Measurements from ENCODE around the gene VWA3B.

The VWA3B gene

DNA sequence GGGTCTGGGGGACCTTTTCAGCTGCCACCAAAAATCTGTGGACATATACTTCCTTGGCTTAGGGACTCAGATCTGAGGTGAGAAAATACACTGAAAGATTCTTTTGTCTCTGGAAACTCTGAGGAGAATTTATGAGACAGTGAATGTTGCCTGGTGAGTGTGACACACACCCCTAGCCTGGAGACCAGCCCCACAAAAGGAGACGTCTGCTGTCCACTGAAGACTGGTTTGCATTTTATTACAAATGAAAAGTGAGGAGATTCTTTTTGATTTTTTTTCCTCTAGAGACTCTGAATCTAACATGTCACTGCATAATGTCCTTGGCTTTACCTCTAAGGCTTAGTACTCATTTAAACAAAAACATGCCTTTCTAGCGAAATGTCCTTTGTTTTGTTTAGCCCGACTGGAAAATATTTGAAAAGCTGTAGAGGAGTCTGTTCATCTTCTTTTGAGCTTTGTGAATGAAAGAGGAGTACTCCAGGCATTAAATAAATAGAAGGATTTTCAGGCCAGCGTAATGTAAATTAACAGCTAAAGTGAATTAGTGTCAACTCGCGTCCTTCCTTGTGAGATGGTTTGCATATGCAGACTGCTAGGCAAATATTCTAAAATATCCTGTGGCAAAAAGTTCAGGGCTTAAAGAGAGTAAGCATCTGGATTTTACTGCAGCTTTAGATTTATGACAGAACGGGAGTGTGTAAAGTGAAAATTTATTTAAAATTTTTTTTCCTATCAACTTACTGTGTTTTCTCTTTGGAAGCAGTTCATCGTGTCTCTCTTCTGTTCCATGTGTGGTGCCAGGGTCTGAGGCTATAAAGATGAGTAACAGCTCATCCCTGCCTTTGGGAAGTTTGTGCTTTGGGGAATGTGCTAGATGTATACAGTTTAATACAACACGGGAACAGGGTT, 125.4 kb downstream of the VWA3B start:
- Histone ChIP-seq H3K4me1 (ENCODE audit: control insufficient read depth, low read depth, low read length) (no peaks in the 10 kb centered on the region), H3K4me3 (ENCODE audit: low read length) (no peak overlapping the region), H3K18ac (ENCODE audit: low read length) (no peak overlapping the region), H2BK15ac (replicated peaks; ENCODE audit: low read depth) (no peak overlapping the region), H3K9ac (ENCODE audit: low read length) (no peak overlapping the region), H3K27me3 (ENCODE audit: insufficient read depth, low read length, poor library complexity) (no peaks in the 10 kb centered on the region), H3K56ac (ENCODE audit: low read length) (no peak overlapping the region), H4K8ac (ENCODE audit: low read depth, low read length) (no peak overlapping the region), H3K4me2 (ENCODE audit: low read length) (no peak overlapping the region), H4K5ac (ENCODE audit: low read length) (no peak overlapping the region), H3K23ac (ENCODE audit: low read length) (no peak overlapping the region), H2BK5ac (ENCODE audit: low read length) (no peak overlapping the region), H2BK120ac (ENCODE audit: low read depth, low read length) (no peak overlapping the region), H2AK5ac (ENCODE audit: low read length) (no peak overlapping the region), H3K79me2 (ENCODE audit: control insufficient read depth, insufficient read depth, low read length) (no peaks in the 10 kb centered on the region), H3K79me1 (ENCODE audit: low read length) (no peaks in the 10 kb centered on the region), H3K36me3 (ENCODE audit: control insufficient read depth, insufficient read depth, low read length) (no peaks in the 10 kb centered on the region), H3K4ac (ENCODE audit: low read depth, low read length) (no peak overlapping the region), H3K27ac (ENCODE audit: low read depth, low read length) (no peak overlapping the region)
- no peak for DNase-seq
- no CpG with 5 or more reads among the region's 9 CpGs for WGBS (ENCODE audit: extremely low coverage, insufficient coverage, low lambda C conversion rate)

DNA sequence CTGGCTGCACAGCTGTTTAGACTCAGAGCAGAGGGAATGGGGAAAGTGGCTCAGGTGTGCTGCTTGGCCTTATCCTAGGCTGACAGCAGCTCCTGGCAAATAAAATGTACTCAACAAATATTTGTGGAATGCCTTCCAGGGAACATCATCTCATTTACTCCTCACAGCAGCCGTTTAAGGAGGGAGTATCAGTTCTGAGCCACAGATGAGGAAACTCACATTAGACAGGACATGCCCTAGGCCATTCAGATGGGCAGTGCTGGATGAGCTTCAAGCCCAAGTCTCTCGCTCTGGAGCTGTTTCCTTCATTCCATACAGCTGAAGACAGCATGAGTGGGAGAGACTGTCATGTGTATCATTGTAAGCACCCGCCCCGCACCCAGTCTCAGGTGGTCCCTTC, 129.6 kb downstream of the VWA3B start:
- Histone ChIP-seq H2BK5ac (ENCODE audit: low read length) (no peak overlapping the region), H3K56ac (ENCODE audit: low read length) (no peak overlapping the region), H3K4ac (ENCODE audit: low read depth, low read length) (no peak overlapping the region), H3K18ac (ENCODE audit: low read length) (no peak overlapping the region), H2BK15ac (replicated peaks; ENCODE audit: low read depth) (no peak overlapping the region), H3K36me3 (ENCODE audit: control insufficient read depth, insufficient read depth, low read length) (no peaks in the 10 kb centered on the region), H3K27me3 (ENCODE audit: insufficient read depth, low read length, poor library complexity) (no peaks in the 10 kb centered on the region), H3K4me2 (ENCODE audit: low read length) (no peak overlapping the region), H4K5ac (ENCODE audit: low read length) (no peak overlapping the region), H3K4me3 (ENCODE audit: low read length) (no peak overlapping the region), H3K79me2 (ENCODE audit: control insufficient read depth, insufficient read depth, low read length) (no peaks in the 10 kb centered on the region), H2BK120ac (ENCODE audit: low read depth, low read length) (no peak overlapping the region), H3K4me1 (ENCODE audit: control insufficient read depth, low read depth, low read length) (no peaks in the 10 kb centered on the region), H2AK5ac (ENCODE audit: low read length) (no peak overlapping the region), H3K27ac (ENCODE audit: low read depth, low read length) (no peak overlapping the region), H3K79me1 (ENCODE audit: low read length) (no peaks in the 10 kb centered on the region), H4K8ac (ENCODE audit: low read depth, low read length) (no peak overlapping the region), H3K23ac (ENCODE audit: low read length) (no peak overlapping the region), H3K9ac (ENCODE audit: low read length) (no peak overlapping the region)
- WGBS (ENCODE audit: extremely low coverage, insufficient coverage, low lambda C conversion rate), result no CpG with 5 or more reads among the region's 4 CpGs
- DNase-seq, result no peak

DNA sequence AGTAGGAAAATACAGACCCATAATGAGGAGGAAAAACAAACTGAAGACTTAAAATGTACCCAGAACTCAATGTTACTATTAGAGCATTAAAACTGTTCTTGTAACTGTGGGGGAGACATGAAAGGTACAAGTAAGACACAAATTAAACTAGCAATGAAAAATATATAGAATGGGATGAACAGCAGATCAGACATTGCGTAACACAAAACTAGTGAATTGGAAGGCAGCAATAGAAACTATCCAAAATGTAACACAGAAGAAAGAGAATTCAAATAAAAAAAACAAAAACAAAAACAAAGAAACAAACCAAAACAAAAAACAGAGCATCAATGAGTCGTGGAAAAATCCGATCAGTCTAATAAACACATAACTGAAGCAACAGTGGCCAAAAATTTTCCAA, 132.2 kb downstream of the VWA3B start:
- Histone ChIP-seq H3K79me2 (ENCODE audit: control insufficient read depth, insufficient read depth, low read length) (no peaks in the 10 kb centered on the region), H4K5ac (ENCODE audit: low read length) (no peak overlapping the region), H2BK120ac (ENCODE audit: low read depth, low read length) (no peak overlapping the region), H3K4me2 (ENCODE audit: low read length) (no peak overlapping the region), H3K36me3 (ENCODE audit: control insufficient read depth, insufficient read depth, low read length) (no peaks in the 10 kb centered on the region), H3K4me1 (ENCODE audit: control insufficient read depth, low read depth, low read length) (no peaks in the 10 kb centered on the region), H3K27me3 (ENCODE audit: insufficient read depth, low read length, poor library complexity) (no peaks in the 10 kb centered on the region), H3K79me1 (ENCODE audit: low read length) (no peaks in the 10 kb centered on the region), H4K8ac (ENCODE audit: low read depth, low read length) (no peak overlapping the region), H3K56ac (ENCODE audit: low read length) (no peak overlapping the region), H2AK5ac (ENCODE audit: low read length) (no peak overlapping the region), H3K9ac (ENCODE audit: low read length) (no peak overlapping the region), H2BK15ac (replicated peaks; ENCODE audit: low read depth) (no peak overlapping the region), H3K4me3 (ENCODE audit: low read length) (no peak overlapping the region), H2BK5ac (ENCODE audit: low read length) (no peak overlapping the region), H3K18ac (ENCODE audit: low read length) (no peak overlapping the region), H3K27ac (ENCODE audit: low read depth, low read length) (no peak overlapping the region), H3K23ac (ENCODE audit: low read length) (no peak overlapping the region), H3K4ac (ENCODE audit: low read depth, low read length) (no peak overlapping the region)
- WGBS (ENCODE audit: extremely low coverage, insufficient coverage, low lambda C conversion rate), result no CpG with 5 or more reads among the region's 3 CpGs
- DNase-seq, result no peak

DNA sequence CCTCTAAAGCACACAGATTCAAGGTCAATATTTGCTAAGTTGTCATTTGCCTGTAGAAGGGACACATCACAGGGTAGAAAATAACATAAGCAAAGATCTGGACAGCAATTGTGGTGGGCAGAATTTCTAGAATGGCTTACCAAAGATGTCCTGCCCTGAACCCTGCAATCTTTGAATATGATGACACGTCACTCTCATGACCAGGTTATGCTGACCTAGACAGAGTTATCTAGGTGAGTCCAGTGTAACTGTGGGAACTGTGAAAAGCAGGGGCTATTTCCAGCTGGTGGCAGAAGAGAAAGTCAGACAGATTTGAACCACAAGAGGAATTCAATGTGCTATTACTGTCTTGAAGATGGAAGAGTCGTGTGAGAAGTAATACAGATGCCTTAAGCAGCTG, 147.0 kb downstream of the VWA3B start:
- no peak overlapping the region for H3K9ac ChIP-seq (ENCODE audit: low read length)
- H2BK5ac ChIP-seq (ENCODE audit: low read length), result no peak overlapping the region
- no peak overlapping the region for H3K56ac ChIP-seq (ENCODE audit: low read length)
- H4K8ac ChIP-seq (ENCODE audit: low read depth, low read length), result no peak overlapping the region
- H2AK5ac ChIP-seq (ENCODE audit: low read length), result no peak overlapping the region
- no peak overlapping the region for H4K5ac ChIP-seq (ENCODE audit: low read length)
- peak overlapping the region; percentile 18 for H3K4ac ChIP-seq (ENCODE audit: low read depth, low read length)
- H3K23ac ChIP-seq (ENCODE audit: low read length), result no peak overlapping the region
- no CpG with 5 or more reads among the region's 2 CpGs for WGBS (ENCODE audit: extremely low coverage, insufficient coverage, low lambda C conversion rate)
- H2BK15ac ChIP-seq (replicated peaks; ENCODE audit: low read depth), result no peak overlapping the region
- H3K79me2 ChIP-seq (ENCODE audit: control insufficient read depth, insufficient read depth, low read length), result no peaks in the 10 kb centered on the region
- no peaks in the 10 kb centered on the region for H3K36me3 ChIP-seq (ENCODE audit: control insufficient read depth, insufficient read depth, low read length)
- H3K79me1 ChIP-seq (ENCODE audit: low read length), result no peaks in the 10 kb centered on the region
- H2BK120ac ChIP-seq (ENCODE audit: low read depth, low read length), result no peak overlapping the region
- no peak overlapping the region for H3K18ac ChIP-seq (ENCODE audit: low read length)
- H3K27me3 ChIP-seq (ENCODE audit: insufficient read depth, low read length, poor library complexity), result no peaks in the 10 kb centered on the region
- no peak overlapping the region for H3K27ac ChIP-seq (ENCODE audit: low read depth, low read length)
- H3K4me1 ChIP-seq (ENCODE audit: control insufficient read depth, low read depth, low read length), result no peaks in the 10 kb centered on the region
- no peak overlapping the region for H3K4me3 ChIP-seq (ENCODE audit: low read length)
- DNase-seq, result no peak
- H3K4me2 ChIP-seq (ENCODE audit: low read length), result no peak overlapping the region

DNA sequence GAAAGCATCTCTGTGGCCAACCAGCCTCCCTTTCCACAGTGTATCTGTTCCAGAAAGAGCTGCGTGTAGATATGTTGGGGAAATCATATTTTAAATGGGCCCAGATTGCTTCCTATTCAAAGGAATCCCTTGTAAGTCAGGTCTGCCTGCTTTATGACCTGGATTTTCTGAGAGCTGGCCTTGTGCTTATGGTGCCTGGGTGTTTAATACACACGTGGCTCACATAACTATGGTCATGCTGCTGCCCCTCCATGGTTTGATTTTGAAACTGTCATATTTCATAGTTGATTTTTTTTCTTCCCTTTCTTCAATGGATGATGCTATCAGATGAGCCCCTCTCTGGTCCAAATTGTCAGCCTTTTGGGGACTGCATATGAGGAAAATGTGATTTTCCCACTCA, 147.8 kb downstream of the VWA3B start:
- Histone ChIP-seq H3K36me3 (ENCODE audit: control insufficient read depth, insufficient read depth, low read length) (no peaks in the 10 kb centered on the region), H3K18ac (ENCODE audit: low read length) (no peak overlapping the region), H2AK5ac (ENCODE audit: low read length) (no peak overlapping the region), H3K23ac (ENCODE audit: low read length) (no peak overlapping the region), H3K4me1 (ENCODE audit: control insufficient read depth, low read depth, low read length) (no peaks in the 10 kb centered on the region), H3K56ac (ENCODE audit: low read length) (no peak overlapping the region), H3K9ac (ENCODE audit: low read length) (no peak overlapping the region), H3K79me1 (ENCODE audit: low read length) (no peaks in the 10 kb centered on the region), H3K4ac (ENCODE audit: low read depth, low read length) (no peak overlapping the region), H3K27ac (ENCODE audit: low read depth, low read length) (no peak overlapping the region), H3K27me3 (ENCODE audit: insufficient read depth, low read length, poor library complexity) (no peaks in the 10 kb centered on the region), H4K5ac (ENCODE audit: low read length) (no peak overlapping the region), H2BK5ac (ENCODE audit: low read length) (no peak overlapping the region), H2BK120ac (ENCODE audit: low read depth, low read length) (no peak overlapping the region), H3K4me2 (ENCODE audit: low read length) (no peak overlapping the region), H4K8ac (ENCODE audit: low read depth, low read length) (no peak overlapping the region), H3K79me2 (ENCODE audit: control insufficient read depth, insufficient read depth, low read length) (no peaks in the 10 kb centered on the region), H3K4me3 (ENCODE audit: low read length) (no peak overlapping the region), H2BK15ac (replicated peaks; ENCODE audit: low read depth) (no peak overlapping the region)
- DNase-seq, result no peak
- no CpG with 5 or more reads among the region's 2 CpGs for WGBS (ENCODE audit: extremely low coverage, insufficient coverage, low lambda C conversion rate)

DNA sequence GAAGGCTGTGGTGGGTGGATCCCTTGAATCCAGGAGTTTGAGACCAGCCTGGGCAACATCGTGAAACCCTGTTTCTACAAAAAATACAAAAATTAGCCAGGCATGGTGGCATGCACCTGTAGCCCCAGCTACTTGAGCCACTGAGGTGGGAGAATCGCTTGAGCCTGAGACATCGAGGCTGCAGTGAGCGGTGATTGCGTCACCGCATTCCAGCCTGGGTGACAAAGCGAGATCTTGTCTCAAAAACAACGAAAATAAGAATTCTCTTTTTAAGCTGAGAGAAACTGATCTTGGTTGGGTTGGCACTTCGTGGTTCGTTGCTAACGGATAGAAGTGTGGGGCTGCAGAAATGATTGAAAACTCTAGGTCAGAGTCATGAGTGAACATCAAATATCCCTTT, 150.0 kb downstream of the VWA3B start:
- H4K5ac ChIP-seq (ENCODE audit: low read length), result no peak overlapping the region
- no peak overlapping the region for H3K4ac ChIP-seq (ENCODE audit: low read depth, low read length)
- no peak overlapping the region for H3K27ac ChIP-seq (ENCODE audit: low read depth, low read length)
- H2BK120ac ChIP-seq (ENCODE audit: low read depth, low read length), result no peak overlapping the region
- H3K56ac ChIP-seq (ENCODE audit: low read length), result no peak overlapping the region
- H3K9ac ChIP-seq (ENCODE audit: low read length), result no peak overlapping the region
- no peak overlapping the region for H2AK5ac ChIP-seq (ENCODE audit: low read length)
- H3K79me2 ChIP-seq (ENCODE audit: control insufficient read depth, insufficient read depth, low read length), result no peaks in the 10 kb centered on the region
- peaks cover 2% of the 10 kb centered on the region for H3K4me1 ChIP-seq (ENCODE audit: control insufficient read depth, low read depth, low read length)
- H3K4me2 ChIP-seq (ENCODE audit: low read length), result no peak overlapping the region
- WGBS (ENCODE audit: extremely low coverage, insufficient coverage, low lambda C conversion rate), result no CpG with 5 or more reads among the region's 11 CpGs
- no peak overlapping the region for H3K4me3 ChIP-seq (ENCODE audit: low read length)
- no peaks in the 10 kb centered on the region for H3K36me3 ChIP-seq (ENCODE audit: control insufficient read depth, insufficient read depth, low read length)
- H3K23ac ChIP-seq (ENCODE audit: low read length), result no peak overlapping the region
- DNase-seq, result peak; percentile 51
- no peak overlapping the region for H2BK15ac ChIP-seq (replicated peaks; ENCODE audit: low read depth)
- no peak overlapping the region for H4K8ac ChIP-seq (ENCODE audit: low read depth, low read length)
- no peak overlapping the region for H2BK5ac ChIP-seq (ENCODE audit: low read length)
- no peaks in the 10 kb centered on the region for H3K79me1 ChIP-seq (ENCODE audit: low read length)
- H3K18ac ChIP-seq (ENCODE audit: low read length), result no peak overlapping the region
- H3K27me3 ChIP-seq (ENCODE audit: insufficient read depth, low read length, poor library complexity), result no peaks in the 10 kb centered on the region
